Amniotic stem cell (primary cell): ENCODE measurements around the gene SRA1.
"Not testable (repeated sequence)": the region's sequence is repeated elsewhere in the genome, so short reads cannot be mapped to it uniquely, and the experiment has no call there.

ENCODE experiments used
- DNase-seq: peaks from one replicate; lab custom pipeline; 2025; lab: John Stamatoyannopoulos, UW

Gene SRA1

GRCh38 chr5:140557136-140557805, at the start of gene SRA1:
TSS of gene SRA1 (minus strand) at chr5:140557473. CDS start at chr5:140557452, 21 bp downstream.
- peak; percentile 83 for DNase-seq

- DNase-seq = no peak
Measured at GRCh38 chr5:140607031-140607430, 49.8 kb upstream of the SRA1 start.

GRCh38 chr5:140605879-140606278, 48.6 kb upstream of the SRA1 start:
- no peak for DNase-seq

DNA sequence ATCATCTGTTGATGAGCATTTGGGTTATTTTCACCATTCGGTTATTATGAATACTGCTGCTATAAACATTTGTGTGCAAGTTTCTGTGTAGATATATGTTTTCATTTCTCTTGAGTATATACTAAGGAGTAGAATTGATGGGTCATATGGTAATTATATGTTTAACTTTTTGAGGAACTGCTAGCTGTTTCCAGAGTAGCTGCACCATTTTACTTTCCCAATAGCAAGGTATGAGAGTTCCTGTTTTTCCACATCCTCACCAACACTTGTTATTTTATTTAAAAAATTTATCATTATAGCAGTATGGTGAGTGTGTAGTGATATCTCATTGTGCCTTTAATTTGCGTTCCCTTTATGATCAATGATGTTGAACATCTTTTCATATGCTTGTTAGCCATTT, 46.5 kb upstream of the SRA1 start:
- DNase-seq = no peak

DNA sequence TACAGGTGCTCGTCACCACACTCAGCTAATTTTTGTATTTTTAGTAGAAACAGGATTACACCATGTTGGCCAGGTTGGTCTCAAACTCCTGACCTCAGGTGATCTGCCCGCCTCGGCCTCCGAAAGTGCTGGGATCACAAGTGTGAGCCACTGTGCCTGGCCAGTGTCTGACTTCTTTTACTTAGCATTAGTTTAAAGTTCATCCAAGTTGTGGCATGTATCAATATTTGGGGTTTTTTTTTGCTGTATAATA, 46.1 kb upstream of the SRA1 start:
- DNase-seq = not testable (repeated sequence)

GRCh38 chr5:140602147-140602546, 44.9 kb upstream of the SRA1 start:
- no peak for DNase-seq

- DNase-seq = no peak
Measured at GRCh38 chr5:140600096-140600495, 42.8 kb upstream of the SRA1 start.

DNA sequence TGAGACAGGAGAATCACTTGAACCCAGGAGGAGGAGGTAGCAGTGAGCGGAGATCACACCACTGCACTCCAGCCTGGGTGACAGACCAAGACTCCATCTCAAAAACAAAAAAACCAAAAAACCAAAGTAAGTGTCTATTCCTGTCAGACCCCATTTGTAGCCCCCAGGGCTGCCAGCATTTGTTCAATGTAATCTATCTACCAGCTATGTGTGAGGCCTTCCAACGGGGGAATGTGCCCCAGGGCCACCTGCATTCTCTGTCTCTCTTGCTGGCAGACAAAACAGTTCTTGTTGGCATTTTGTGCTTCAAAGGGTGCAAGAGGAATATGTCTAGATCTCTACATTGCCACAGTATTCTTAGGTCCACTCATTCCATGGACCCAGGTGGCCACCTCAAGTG, 41.6 kb upstream of the SRA1 start:
- no peak for DNase-seq

GRCh38 chr5:140596321-140596741, 39.1 kb upstream of the SRA1 start:
- no peak for DNase-seq

GRCh38 chr5:140595538-140596300, 38.4 kb upstream of the SRA1 start:
- DNase-seq = no peak

- DNase-seq = no peak
Measured at GRCh38 chr5:140594169-140594568, 36.9 kb upstream of the SRA1 start.

- DNase-seq = not testable (repeated sequence)
Measured at GRCh38 chr5:140593070-140593469, 35.8 kb upstream of the SRA1 start.

DNA sequence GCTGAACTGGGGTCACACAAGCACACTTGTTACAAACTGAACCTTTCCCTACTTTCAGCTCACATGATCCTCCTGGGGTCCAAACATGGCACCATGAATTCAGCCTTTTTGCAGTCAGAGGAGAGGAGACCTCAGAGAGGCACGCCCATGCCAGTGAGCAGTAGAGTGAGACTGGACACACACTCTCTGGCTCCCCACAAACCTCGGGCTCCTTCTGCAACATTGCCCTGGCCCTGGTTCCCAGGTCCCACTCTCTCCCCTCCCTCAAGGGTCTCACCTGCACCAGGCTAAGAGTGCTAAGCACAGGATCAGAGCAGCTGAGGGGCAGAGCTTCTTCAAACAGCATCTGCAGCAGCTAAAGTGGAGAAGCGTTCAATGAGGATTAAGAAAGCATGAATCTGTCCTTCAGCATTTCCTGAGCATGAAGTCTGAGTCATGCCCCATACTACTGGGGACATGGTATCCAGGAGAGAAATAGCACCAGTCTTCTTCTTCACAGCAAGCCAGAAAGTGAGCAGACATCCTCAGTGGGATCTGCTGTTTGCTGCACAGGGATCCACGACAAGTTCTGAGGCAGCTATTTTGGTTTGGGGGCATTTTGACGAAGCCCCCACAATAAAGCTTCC, 34.6 kb upstream of the SRA1 start:
- DNase-seq = no peak

- DNase-seq = no peak
Measured at GRCh38 chr5:140590861-140591260, 33.6 kb upstream of the SRA1 start.

- no peak for DNase-seq
Measured at GRCh38 chr5:140588311-140589070, 31.2 kb upstream of the SRA1 start.

GRCh38 chr5:140587495-140587894, 30.2 kb upstream of the SRA1 start:
- DNase-seq = no peak

DNA sequence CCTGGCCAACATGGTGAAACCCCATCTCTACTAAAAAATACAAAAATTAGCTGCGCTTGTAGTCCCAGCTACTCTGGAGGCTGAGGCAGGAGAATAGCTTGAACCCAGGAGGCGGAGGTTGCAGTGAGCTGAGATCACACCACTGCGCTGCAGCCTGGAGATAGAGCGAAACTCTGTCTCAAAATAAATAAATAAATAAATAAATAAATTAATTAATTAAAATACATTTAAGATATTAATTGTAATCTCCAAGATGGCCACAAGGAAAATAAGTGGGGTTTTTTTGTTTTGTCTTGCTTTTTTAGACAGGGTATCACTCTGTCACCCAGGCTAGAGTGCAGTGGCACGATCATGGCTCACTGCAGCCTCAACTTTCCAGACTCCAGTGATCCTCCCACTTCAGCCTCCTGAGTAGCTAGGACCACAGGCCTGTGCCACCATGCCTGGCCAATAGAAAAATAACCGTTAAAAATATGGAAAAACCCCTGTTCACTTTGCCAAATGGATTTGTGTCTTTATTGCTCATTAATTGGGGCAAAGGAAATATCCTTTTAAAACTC, 22.0 kb upstream of the SRA1 start:
- DNase-seq = not testable (repeated sequence)

DNA sequence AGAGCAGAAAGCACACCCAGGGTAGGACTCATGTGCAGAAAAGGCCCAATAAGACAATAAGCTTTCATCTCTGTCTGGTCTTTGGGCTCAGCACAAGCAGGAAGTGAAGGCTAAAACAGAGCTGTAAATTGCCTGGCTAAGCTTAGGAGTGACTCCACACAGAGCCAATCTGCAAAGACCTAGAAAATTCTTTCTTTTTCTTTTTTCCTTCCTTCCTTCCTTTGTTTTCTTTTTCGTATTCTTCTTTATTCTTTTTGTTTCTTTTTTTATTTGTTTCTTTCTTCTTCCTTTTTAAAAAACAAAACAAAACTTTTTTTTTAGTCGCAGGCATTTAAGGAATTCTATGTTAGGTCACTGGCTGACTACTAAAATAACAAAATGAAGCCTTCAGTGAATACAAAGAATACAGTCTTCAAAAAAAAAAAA, 19.5 kb upstream of the SRA1 start:
- DNase-seq = no peak

- DNase-seq = no peak
Measured at GRCh38 chr5:140575309-140575708, 18.0 kb upstream of the SRA1 start.

- no peak for DNase-seq
Measured at GRCh38 chr5:140574165-140574564, 16.9 kb upstream of the SRA1 start.

GRCh38 chr5:140573683-140574082, 16.4 kb upstream of the SRA1 start:
- DNase-seq = no peak

DNA sequence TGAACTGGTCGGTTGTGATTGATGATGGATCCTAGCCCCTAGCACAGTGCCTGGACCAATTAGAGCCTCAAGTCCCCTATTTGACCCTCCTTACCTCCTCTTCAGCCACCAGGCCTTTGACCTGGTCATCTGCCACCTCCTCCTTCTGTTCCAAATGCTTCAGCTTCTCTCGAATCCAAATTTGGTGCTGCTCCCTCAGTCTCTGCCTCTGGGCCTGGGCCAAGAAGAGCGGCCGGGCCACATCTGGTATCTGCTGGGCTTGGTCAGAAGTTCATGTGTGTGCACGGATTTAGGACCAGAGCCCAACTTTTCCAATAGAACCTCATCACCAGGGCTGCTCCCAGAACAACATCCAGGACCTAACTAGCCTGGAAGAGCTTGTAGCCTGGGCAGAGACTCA, 13.8 kb upstream of the SRA1 start:
- DNase-seq = no peak
